Stimulated activated naive CD8-positive, alpha-beta T cell treated with anti-CD3 and anti-CD28 coated beads, Interleukin-15, Interleukin-2, amounts not matched to agents 100 ng/mL and 50 ng/mL, for 24 hours (primary cell): ENCODE data around the gene FAM98C.

Source experiments
- H3K27ac Mint-ChIP-seq: one replicate; pipeline ENCODE4 v1.8.0; 2021; ENCODE audit warnings: mild to moderate bottlenecking, mixed read lengths
- H3K27me3 Mint-ChIP-seq: one replicate; pipeline ENCODE4 v1.8.0; 2021; ENCODE audit warnings: mixed read lengths
- H3K36me3 Mint-ChIP-seq: one replicate; pipeline ENCODE4 v1.8.0; 2021; ENCODE audit warnings: low read depth, mixed read lengths
- H3K4me1 Mint-ChIP-seq: one replicate; pipeline ENCODE4 v1.8.0; 2021; ENCODE audit warnings: low read depth, mixed read lengths
- H3K4me3 Mint-ChIP-seq: one replicate; pipeline ENCODE4 v1.8.0; 2021; ENCODE audit warnings: mild to moderate bottlenecking, mixed read lengths
- H3K9me3 Mint-ChIP-seq: one replicate; pipeline ENCODE4 v1.8.0; 2021; ENCODE audit warnings: mixed read lengths

Gene FAM98C

DNA sequence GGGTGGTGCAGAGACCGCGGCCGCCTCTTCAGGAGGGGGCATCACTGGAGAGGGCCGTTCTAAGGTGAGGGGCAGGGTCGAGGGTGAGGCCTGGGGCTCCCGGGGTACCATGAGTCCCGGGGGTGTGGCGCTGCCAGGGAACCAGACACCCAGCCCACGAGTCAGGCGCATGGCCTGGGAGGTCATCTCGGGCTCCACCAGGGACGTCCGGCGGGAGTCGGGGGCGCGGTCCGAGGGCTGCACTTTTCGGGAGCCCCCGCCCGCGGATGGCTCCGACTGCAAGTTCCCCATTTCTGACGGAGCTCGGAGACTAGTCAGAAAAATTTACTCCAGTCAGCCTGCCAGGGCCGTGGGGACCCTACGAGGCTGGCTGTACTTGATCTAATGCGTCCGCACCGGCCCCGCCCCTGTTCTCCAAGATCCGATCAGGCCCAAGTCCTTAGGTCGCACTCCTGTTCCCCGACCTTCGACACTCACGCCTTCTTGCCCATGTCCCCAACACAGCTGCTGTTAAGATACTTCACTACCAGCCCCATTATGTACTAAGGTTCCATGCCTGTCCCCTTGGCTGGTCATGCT, 15.8 kb upstream of the FAM98C start:
- peaks cover 23% of the 10 kb centered on the region for H3K4me1 Mint-ChIP-seq
- peak overlapping the region; percentile 68 for H3K27ac Mint-ChIP-seq

DNA sequence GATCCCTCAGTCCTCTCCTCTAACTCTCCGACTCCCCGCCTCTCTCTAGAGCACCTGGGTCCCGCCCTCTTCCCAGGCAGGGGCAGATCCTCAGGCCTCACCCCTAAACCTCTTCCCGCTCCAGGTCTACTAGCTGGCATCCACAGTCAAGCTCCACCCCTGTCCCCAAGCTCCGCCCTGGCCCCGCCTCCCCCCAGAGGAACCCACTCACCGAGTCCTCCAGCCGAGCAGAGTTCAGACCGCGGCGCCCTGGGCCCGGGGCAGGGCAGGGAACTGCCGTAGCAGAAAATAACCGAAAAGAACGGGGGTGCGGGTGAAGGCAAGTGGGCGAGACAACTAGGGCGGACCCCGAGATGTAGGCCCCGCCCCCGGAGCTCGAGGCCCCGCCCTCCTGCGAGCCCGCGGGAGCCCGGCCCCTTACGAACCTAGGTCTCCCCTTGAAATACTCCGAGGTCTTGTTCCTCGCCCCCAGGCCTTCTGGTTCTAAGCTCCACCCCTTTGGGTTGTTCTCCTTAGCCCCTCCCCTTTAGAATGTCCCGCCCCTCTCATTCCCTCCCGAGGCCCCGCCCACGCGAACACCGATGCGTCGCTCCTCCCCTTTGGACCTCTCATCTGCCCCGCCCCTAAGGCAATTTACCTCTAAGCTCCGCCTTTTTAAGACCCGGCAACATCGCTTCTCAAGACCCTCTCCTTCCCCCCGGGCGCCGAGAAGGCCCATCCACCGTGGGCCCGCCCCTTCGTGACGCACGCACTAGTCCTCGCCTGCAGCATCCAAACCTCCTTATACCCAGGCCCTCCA, 15.1 kb upstream of the FAM98C start, which contains the start of gene GGN:
TSS of gene GGN (minus strand) at position 485 of the 799 bp plus-strand sequence. CDS start 773 bp downstream, outside the sequence.
- Mint-ChIP-seq H3K27me3 (peaks cover 32% of the 10 kb centered on the region), H3K9me3 (no peaks in the 10 kb centered on the region), H3K4me3 (peak within 1 kb of the TSS; percentile 79), H3K4me1 (peaks cover 26% of the 10 kb centered on the region), H3K27ac (peak within 1 kb of the TSS; percentile 68), H3K36me3 (peaks cover 24% of the 10 kb centered on the region)

More for the DNA sequence above, 15.8 kb upstream of the FAM98C start:
- Mint-ChIP-seq H3K36me3 (peaks cover 31% of the 10 kb centered on the region), H3K4me3 (peak overlapping the region; percentile 79), H3K9me3 (no peaks in the 10 kb centered on the region), H3K27me3 (peaks cover 29% of the 10 kb centered on the region)

DNA sequence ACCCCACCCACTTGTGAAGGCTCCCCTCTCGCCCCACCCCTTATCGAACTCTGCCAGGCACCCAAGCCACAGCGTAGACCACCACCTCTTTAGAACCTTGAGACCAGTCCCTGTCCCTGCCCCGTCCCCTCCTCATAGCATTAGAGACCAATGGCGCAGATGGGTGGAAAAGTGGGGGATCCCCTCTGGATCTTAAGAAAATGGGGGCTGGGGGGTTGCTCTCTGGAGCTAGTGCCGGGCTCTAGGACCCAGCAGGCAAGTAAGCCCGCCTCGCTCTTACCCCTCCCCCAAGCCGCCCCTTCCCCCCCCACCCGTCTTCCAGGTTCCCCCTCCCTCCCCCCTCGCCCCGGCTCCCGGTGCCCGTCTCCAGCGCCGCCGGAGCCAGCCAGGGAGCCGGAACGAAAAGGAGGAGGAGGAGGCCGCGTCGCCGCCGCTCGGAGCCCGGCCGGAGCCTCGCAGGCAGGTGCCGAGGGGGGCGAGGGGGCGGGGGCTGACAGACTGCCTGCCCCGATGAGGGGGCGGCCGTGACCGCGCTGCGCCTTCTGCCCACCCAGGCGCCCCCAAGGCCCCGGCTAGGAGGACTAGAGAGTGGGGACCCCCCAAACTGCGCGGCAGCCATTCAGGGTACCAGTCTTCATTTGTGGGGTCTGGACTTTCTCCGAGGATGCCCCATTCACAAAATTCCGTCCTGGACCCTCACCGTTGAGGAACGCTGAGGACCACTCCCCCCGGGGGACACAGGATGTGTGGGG, 14.4 kb upstream of the FAM98C start, which contains the start of gene SPRED3:
TSS of gene SPRED3 (plus strand) at position 349 of the 752 bp plus-strand sequence. CDS start 1,606 bp downstream, outside the sequence.
- H3K27me3 Mint-ChIP-seq: peaks cover 35% of the 10 kb centered on the region
- H3K27ac Mint-ChIP-seq: peak within 1 kb of the TSS; percentile 68

DNA sequence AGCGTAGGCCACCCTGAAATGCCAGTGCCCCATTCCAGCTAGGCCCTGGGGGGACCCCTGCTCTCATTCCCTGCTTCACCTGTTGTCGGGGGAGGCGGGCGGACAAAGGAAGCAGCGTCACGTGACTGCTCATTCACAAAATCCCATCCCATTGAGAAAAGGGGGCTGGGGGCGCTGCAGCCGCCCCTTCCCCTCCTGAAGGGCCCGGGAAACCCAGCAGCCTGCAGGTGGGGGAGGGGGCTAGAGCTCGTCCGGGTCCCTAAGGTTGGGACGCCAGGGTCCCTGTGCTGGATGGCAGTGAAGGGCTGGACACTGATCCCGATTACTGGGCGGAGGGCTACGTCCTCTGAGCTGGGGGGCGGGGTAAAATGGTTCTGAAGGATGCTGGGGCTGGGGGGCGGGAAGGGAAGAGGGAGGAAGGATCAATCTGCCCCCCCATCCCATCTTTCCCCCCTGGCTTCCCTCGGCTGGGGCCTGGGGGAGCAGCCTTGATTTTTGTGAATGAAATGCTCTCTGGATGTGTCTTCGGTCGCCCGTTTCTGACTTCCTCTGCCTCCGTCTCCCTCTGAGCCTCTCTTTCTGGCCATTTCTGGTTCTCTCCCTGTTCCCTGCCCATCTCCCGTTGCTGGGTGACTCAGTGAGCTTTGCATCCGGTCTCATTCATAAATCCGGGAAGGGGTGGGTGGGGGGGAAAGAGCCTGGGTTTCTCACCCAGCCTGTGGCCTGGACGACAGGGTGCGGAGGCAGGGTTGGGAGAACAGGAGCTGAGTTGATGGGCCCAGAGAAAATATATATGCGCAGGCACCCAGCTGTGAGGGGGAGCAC, 13.6 kb upstream of the FAM98C start:
- peak overlapping the region; percentile 66 for H3K4me3 Mint-ChIP-seq
- H3K36me3 Mint-ChIP-seq: peaks cover 10% of the 10 kb centered on the region
- H3K4me1 Mint-ChIP-seq: peaks cover 34% of the 10 kb centered on the region
- H3K9me3 Mint-ChIP-seq: no peaks in the 10 kb centered on the region
- H3K27ac Mint-ChIP-seq: no peak overlapping the region
- peaks cover 43% of the 10 kb centered on the region for H3K27me3 Mint-ChIP-seq

More for the DNA sequence above, 14.4 kb upstream of the FAM98C start, which contains the start of gene SPRED3:
- Mint-ChIP-seq H3K4me1 (peaks cover 29% of the 10 kb centered on the region), H3K9me3 (no peaks in the 10 kb centered on the region), H3K36me3 (peaks cover 16% of the 10 kb centered on the region), H3K4me3 (peak within 1 kb of the TSS; percentile 79)

DNA sequence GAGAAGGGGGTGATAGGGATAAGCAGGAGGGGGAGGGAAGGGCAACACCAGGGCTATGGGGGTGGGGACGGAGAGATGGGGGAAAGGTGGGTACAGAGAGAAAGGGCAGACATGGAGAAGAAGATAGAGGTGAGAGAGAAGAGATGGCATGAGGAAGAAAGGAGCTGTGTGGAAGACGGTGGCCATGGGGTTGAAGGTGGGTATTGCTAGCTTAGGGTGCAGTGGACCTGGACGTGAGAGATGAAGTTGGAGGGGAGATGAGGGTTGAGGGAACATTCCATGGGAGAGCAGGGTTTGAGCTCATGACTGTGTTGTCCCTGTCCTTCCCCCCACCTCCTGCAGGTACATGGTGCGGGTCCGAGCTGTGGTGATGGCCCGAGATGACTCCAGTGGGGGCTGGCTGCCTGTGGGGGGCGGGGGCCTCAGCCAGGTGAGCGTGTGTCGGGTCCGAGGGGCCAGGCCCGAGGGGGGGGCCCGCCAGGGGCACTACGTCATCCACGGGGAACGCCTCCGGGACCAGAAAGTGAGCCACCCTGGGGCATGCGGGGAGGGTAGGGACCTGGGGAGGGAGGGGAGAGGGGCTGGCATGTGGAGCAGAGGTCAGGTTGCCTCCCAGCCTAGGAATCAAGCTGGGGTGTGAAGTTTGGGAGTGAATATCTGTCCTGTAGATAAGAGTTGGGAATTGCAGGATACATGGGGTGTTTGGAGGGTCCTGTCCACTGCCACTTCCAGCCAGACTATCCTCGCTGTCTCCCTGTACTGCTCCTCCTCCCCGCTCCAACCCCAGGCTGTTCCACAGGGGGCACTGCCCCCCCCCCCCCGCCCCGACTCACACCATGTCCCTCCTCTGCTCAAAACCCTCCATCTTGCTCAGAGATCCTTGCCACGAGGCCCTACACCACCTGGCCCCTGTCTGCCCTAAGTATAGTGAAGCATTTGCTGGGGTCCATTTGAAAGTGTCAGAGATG, 12.7 kb upstream of the FAM98C start:
- peak overlapping the region; percentile 9 for H3K4me3 Mint-ChIP-seq
- H3K9me3 Mint-ChIP-seq: no peaks in the 10 kb centered on the region
- peaks cover 5% of the 10 kb centered on the region for H3K36me3 Mint-ChIP-seq
- peaks cover 39% of the 10 kb centered on the region for H3K4me1 Mint-ChIP-seq
- peak overlapping the region; percentile 12 for H3K27ac Mint-ChIP-seq
- H3K27me3 Mint-ChIP-seq: peaks cover 48% of the 10 kb centered on the region

DNA sequence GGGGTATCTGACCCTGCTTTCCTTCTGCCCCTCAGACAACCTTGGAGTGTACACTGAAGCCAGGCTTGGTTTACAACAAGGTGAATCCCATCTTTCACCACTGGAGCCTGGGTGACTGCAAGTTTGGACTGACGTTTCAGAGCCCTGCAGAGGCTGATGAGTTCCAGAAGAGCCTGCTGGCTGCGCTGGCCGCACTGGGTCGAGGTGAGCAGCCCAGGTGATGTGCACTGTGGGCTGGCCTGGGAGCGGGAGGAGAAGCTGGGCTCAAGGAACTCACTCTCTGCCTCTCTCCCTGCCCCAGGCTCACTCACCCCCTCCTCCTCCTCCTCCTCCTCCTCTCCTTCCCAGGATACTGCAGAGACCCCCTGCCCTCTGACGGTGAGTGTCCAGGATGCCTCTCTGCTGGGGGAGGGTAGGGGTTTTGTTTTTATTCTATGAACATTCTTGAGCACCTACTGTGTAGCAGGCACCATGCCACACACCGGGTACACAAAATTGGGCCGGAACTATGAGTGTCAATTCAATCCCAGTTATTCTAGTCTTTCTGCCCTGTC, 10.9 kb upstream of the FAM98C start:
- no peaks in the 10 kb centered on the region for H3K9me3 Mint-ChIP-seq
- H3K27me3 Mint-ChIP-seq: peaks cover 53% of the 10 kb centered on the region
- H3K4me3 Mint-ChIP-seq: no peak overlapping the region
- peaks cover 47% of the 10 kb centered on the region for H3K4me1 Mint-ChIP-seq
- no peak overlapping the region for H3K27ac Mint-ChIP-seq
- peaks cover 5% of the 10 kb centered on the region for H3K36me3 Mint-ChIP-seq

DNA sequence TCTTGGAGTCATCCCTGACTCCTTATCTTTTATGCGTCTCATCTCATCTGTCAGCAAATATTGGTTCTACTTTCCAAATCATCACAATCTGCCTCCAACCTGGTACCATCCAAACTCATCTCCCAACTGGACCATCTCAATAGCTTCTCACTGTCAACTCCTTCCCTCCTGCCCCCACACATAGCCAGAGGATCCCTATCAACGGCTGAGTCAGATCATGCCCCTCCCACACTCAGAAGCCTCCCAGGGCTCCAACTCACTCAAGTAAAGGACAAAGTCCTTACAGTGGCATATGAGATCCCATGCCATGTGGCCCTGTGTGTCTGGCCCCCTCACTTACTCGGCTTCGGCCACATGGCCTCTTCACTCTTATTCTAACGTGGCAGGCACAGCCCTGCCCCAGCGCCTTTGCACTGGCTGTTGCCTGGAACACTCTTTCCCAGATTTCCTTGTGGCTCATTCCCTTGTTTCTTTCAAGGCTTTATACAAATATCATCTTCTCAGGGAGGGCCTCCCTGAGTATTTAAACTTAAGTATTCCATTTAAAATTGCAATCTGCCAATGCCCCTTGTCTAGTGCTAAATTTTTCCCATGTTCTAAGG, 10.1 kb upstream of the FAM98C start:
- Mint-ChIP-seq H3K9me3 (no peaks in the 10 kb centered on the region), H3K27ac (peak overlapping the region; percentile 1), H3K27me3 (peaks cover 54% of the 10 kb centered on the region), H3K4me3 (no peak overlapping the region), H3K36me3 (no peaks in the 10 kb centered on the region), H3K4me1 (peaks cover 41% of the 10 kb centered on the region)

DNA sequence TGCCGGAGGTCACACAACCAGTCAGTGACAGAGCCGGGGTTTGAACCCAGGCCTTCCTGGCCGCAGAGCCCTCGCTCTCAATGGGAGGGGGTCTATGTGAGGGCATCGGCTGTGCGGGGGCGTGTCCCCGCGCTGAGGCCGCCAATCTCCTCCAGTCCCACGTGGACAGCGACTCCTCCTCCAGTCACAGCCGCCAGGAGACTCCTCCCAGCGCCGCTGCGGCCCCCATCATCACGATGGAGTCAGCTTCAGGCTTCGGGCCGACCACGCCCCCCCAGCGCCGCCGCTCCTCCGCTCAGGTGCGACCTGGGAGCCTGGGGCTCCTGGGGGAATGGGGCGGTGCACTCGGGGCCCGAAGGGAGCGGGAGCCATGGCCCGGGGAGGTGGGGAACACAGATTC, 8.4 kb upstream of the FAM98C start:
- peak overlapping the region; percentile 52 for H3K27ac Mint-ChIP-seq
- no peaks in the 10 kb centered on the region for H3K9me3 Mint-ChIP-seq
- H3K27me3 Mint-ChIP-seq: peaks cover 51% of the 10 kb centered on the region
- H3K4me1 Mint-ChIP-seq: peaks cover 33% of the 10 kb centered on the region
- H3K36me3 Mint-ChIP-seq: no peaks in the 10 kb centered on the region
- peak overlapping the region; percentile 82 for H3K4me3 Mint-ChIP-seq

DNA sequence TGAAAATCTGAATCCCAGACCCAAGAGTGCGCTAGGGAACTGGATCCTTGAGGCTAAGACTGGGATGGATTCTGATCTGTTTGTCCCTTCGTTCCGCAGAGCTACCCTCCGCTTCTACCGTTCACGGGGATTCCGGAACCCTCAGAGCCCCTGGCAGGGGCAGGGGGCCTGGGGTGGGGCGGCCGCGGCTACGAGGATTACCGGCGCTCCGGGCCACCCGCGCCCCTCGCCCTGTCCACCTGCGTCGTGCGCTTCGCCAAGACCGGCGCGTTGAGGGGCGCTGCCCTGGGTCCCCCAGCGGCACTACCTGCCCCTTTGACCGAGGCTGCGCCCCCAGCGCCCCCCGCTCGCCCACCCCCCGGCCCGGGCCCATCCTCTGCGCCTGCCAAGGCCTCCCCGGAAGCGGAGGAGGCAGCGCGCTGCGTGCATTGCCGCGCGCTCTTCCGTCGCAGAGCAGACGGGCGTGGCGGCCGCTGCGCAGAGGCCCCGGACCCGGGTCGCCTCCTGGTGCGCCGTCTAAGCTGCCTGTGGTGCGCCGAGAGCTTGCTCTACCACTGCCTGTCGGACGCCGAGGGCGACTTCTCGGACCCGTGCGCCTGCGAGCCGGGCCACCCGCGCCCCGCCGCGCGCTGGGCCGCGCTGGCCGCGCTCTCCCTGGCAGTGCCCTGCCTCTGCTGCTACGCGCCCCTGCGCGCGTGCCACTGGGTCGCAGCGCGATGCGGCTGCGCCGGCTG, 7.3 kb upstream of the FAM98C start:
- peak overlapping the region; percentile 82 for H3K4me3 Mint-ChIP-seq
- peaks cover 51% of the 10 kb centered on the region for H3K27me3 Mint-ChIP-seq
- H3K9me3 Mint-ChIP-seq: no peaks in the 10 kb centered on the region
- peaks cover 28% of the 10 kb centered on the region for H3K4me1 Mint-ChIP-seq
- no peak overlapping the region for H3K27ac Mint-ChIP-seq
- H3K36me3 Mint-ChIP-seq: no peaks in the 10 kb centered on the region

DNA sequence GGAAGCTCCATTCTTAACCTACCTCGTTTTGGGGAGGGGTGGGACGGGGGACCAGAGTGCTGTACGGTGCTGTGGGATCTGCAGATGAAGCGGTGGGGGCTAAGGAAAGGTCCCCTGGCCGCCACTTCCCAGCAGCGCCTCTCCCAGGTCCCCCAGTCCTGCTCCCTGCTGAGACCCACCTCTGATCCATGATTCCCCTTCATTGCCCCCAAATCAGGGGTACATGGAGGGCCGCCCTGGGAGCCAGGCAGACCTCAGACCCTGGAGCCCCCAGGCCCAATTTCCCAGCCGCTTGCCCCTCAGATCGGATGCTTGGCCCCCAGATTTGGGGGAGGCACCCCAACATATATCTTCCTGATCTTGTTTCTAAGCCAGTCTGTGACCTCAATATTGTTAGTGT, 3.8 kb upstream of the FAM98C start:
- peaks cover 32% of the 10 kb centered on the region for H3K4me1 Mint-ChIP-seq
- H3K36me3 Mint-ChIP-seq: no peaks in the 10 kb centered on the region
- no peak overlapping the region for H3K27ac Mint-ChIP-seq
- no peak overlapping the region for H3K4me3 Mint-ChIP-seq
- H3K9me3 Mint-ChIP-seq: no peaks in the 10 kb centered on the region
- peaks cover 28% of the 10 kb centered on the region for H3K27me3 Mint-ChIP-seq

DNA sequence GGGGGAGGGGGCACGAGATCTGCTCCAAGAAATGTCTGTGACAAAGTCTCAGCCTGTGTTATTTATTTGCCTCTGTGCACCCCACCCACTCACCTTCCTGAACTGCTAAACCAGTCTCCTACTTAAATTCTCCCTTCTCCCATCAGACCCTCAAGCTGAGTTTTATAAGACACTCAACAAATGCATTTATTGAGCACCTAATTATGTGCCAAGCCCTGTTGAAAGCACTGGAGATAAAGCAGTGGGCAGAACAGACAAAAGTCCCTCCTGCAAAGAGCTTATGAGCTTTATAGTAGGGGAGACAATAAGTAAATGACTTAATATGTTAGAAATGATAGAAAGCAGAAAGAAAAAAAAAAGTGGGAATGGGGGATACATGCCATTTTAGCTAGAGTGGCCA, 3.4 kb upstream of the FAM98C start:
- Mint-ChIP-seq H3K4me1 (peaks cover 31% of the 10 kb centered on the region), H3K4me3 (no peak overlapping the region), H3K36me3 (no peaks in the 10 kb centered on the region), H3K27me3 (peaks cover 25% of the 10 kb centered on the region), H3K9me3 (no peaks in the 10 kb centered on the region), H3K27ac (no peak overlapping the region)

DNA sequence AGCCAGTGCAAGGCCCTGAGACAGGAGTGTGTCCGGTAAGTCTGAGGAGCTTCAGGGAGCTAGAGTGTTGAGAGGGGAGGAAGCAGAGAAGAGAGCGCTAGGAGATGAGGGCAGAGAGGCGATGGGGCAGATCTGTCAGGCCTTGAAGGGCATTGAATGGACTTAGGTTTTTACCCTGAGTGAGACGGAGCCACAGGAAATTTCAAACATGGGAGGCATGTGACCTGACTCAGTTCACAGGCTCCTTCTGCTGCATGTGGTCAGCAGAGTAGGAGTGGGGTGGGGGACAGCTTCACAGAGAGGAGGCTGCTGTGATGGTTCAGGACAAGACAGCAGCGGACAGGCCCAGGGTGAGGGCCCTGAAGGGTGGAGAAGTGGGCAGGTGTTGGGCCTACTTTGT, 2.5 kb upstream of the FAM98C start:
- Mint-ChIP-seq H3K27me3 (peaks cover 21% of the 10 kb centered on the region), H3K4me1 (peaks cover 24% of the 10 kb centered on the region), H3K36me3 (no peaks in the 10 kb centered on the region), H3K9me3 (no peaks in the 10 kb centered on the region), H3K27ac (peak overlapping the region; percentile 60), H3K4me3 (no peak overlapping the region)
